GM21717 (cell line): Measurements from ENCODE around the gene ZNF674.
"Not testable (repeated sequence)": the region's sequence is repeated elsewhere in the genome, so short reads cannot be mapped to it uniquely, and the experiment has no call there.

ENCODE experiments used
- ATAC-seq: cut with Tn5 transposase; IDR thresholded peaks from one replicate; pipeline ENCODE4 v1.9.1; 2021; ENCODE audit warnings: mild to moderate bottlenecking, moderate library complexity; ENCODE audit not compliant: unreplicated experiment

ZNF674 gene

GRCh38 chrX:46571423-46572339, 26.5 kb upstream of the ZNF674 start:
- ATAC-seq = peak; percentile 32

- ATAC-seq = no peak
Measured at GRCh38 chrX:46569621-46570020, 24.4 kb upstream of the ZNF674 start.

DNA sequence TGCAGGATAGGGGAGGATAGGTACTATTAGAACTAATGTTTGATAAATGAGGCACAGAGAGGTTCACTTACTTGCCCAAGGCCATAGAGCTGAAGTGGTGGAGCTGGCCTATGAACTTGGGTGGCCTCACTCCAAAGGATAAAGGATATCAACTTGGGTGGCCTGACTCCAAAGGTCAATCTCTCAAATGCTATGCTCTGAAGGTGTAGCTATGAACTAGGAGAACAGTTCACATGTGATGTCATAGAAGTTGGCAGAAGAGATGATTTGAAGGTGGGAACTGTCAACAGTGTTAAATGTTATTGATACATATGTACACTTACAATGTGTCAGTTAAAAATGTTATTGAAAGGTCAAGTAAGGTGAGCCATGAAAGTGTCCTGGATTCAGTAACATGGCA, 22.2 kb upstream of the ZNF674 start:
- ATAC-seq = no peak

DNA sequence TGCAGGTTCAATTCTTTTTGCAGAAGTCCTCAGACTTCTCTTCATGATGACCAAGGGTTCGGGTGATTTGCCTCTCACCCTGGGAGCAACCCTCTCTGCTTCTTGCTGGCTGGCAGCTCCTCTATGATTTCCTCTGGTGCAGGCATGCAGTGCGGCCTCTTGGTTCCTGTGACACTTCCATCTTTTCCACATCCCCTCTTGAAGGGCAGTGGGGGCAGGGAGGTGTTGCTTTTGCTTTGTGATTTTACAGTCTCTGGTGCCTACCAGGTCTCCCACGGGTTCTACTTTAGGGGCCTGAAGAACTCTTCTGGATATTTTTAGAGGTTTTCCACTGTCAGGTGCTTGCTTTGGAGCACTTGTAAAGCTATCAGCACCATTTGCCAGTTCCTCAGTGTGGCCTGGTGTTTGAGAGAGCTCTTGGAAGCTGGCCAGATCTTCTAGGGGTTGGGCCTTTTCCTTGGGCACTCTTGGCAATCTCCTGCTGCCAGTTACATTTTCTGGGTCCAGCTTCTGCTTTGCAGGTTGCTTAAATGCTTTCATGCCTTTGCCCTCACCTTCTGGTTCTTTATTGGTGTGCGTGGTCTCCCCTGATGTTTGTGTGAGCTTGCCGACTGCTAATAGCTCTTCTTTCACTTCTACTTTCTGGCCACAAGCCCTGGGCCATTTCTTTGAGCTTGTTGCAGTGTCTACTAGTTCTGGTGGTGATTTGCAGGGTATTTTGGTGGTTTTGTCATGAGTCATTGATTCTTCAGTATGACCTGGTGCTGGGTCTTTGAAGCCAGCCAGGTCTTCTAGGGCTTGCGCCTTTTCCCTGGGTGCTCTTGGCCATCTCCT, 16.8 kb upstream of the ZNF674 start:
- peak; percentile 96 for ATAC-seq

DNA sequence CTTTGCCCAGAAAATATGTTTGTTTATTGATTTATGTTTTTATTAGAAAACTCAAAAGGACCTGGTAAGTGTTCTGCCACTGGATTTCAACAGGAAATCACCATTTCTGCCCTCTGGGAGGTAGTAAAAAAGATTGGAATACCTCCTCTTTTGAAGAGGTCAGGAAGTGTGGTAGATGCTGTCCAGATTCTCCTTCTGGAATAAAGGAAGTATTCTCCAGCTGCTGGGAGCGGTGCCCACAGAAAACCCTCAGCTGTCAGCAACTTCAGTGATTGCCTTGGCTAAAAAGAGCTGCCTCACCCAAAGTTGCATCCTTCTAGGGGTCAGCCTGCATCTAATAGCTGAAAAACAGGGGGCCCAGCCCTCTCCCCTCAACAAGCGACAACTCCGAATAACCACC, 13.8 kb upstream of the ZNF674 start:
- no peak for ATAC-seq

- ATAC-seq = no peak
Measured at GRCh38 chrX:46554942-46555341, 9.7 kb upstream of the ZNF674 start.

DNA sequence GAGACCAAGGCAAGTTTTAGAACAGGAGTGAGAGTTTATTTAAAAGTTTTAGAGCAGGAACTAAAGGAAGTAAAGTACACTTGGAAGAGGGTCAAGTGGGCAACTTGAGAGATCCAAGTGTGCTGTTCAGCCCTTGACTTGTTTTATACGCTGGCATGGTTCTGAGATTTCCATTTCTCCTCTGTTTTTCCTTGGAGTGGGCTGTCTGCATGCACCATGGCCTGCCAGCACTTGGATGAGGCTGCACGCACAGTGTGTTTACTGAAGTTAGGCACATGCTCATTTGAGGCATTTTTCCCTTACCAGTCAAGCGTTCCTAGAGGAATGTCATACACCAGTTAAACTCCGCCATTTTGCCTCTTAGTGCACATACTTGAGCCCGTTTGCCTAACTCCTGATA, 8.7 kb upstream of the ZNF674 start:
- no peak for ATAC-seq

DNA sequence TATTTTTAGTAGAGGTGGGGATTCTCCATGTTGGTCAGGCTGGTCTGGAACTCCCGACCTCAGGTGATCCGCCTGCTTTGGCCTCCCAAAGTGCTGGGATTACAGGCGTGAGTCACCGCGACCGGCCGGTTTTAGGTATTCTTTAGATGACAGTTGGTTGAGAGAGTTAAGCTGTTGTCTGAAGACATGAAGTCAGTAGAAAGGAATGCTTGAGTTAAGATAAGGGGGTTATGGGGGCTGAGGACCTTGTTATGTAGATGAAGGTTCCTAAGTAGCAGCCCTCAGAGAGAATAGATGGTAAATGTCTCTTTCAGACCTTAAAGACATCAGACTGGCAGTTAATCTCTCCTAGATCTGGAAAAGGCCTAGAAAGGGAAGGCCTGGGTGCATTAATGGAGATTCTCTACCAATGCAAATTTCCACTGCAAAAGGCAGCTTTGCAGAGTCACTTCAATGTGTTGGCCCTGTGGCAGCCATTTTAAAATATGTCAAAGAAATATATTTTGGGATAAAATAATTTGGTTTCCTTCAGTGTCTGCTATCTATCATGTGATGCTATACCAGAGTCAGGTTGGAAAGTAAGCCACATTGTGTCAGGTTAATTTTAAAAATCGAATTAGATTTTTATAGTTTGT, 6.4 kb upstream of the ZNF674 start:
- no peak for ATAC-seq

DNA sequence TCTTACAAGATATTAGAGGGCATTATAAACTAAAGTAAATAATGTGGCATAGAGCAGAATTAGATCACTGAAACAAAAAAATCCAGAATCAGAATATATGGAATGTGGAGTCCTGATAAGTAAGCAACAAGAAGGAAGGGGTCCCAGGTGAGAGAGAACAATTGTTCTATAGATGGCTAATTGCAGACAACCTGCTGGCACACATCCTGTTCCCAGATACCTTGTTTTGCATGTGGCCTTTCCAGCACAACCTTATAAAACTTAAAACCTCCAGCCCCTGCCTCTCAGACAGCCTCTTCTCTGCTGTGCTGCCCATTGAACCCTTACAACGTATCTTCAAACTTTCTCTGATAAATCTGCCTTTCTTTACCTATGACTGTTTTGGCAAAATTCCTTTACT, 4.7 kb upstream of the ZNF674 start:
- ATAC-seq = no peak

- ATAC-seq = no peak
Measured at GRCh38 chrX:46547857-46548256, 2.6 kb upstream of the ZNF674 start.

- ATAC-seq = not testable (repeated sequence)
Measured at GRCh38 chrX:46544527-46544926, 694 bp downstream of the ZNF674 start.

DNA sequence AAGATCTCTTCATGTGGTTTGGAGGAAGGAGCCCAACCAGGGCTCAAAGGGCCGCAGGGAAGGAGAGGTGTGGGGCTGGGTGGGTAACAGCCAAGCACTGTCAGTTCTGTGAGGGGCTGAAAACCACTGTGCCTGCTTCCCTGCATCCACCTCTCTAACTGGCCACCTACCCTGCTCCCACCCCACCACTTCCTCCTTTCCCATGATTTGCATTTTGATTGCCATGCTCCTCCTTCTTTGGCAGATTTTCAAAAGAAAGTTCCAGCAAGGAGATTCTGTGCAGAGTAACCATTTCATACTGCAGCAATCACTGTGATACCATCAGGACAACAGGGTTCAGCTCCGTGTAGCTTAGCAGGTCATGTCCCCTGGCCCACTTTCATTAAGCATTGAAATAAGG, 1.8 kb downstream of the ZNF674 start:
- ATAC-seq = no peak

GRCh38 chrX:46531442-46531841, 13.8 kb downstream of the ZNF674 start:
- ATAC-seq = no peak

DNA sequence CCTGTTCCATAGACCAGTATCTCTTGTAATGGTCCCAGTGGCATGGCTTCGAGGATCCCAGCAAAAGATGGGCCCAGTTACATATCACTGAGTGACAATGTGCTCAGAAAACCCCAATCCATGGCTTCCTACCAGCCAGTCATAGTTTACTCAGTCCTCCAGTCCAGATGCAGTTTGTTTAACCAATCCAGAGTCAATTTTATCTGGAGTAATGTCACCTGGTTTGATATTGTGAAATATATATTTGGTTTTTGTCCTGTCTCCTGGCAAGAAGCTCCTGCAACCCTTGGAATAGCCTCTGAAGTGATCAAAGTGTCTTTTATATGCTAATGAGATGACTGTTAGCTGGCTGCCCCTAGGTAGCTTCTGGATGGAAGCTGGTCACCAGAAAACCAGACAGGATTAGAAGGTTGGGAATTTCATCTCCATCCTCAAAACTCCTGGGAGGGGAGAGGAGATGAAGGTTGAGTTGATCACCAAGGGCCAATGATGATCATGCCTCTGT, 14.8 kb downstream of the ZNF674 start:
- not testable (repeated sequence) for ATAC-seq

- not testable (repeated sequence) for ATAC-seq
Measured at GRCh38 chrX:46529740-46530403, 15.3 kb downstream of the ZNF674 start.

- not testable (repeated sequence) for ATAC-seq
Measured at GRCh38 chrX:46528640-46529039, 16.6 kb downstream of the ZNF674 start.

DNA sequence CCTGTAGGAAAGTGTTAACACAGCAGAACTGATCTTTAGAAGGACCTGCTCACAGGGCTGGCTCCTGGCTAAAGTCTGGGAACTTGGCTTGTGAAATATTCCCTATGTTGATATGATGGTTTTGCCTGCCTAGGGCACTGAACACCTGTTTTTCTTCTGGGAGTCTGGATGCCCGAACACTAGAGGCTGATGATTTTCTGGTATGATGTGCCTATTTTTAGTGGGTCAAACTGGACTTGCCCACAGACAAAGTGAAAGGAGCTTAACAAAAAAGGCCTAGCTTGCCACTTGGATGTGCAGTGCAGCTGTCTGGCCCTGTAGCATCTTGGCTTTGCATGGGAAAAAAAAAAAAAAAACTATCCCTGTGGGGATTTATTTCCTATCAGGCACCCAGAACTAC, 39.1 kb downstream of the ZNF674 start:
- no peak for ATAC-seq

- no peak for ATAC-seq
Measured at GRCh38 chrX:46502848-46503247, 42.4 kb downstream of the ZNF674 start.

DNA sequence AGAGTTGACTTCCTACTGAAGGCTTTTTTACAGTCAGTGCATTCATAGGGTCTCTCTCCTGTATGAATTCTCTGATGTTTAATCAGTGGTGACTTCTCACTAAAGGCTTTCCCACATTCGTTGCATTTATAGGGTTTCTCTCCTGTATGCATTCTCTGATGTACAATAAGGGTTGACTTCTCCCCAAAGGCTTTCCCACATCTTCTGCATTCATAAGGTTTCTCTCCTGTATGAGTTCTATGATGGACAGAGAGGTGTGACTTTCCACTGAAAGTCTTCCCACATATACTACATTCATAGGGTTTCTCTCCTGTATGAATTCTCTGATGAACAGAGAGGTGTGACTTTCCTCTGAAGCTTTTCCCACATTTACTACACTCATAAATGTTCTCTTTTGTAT, 45.2 kb downstream of the ZNF674 start:
- ATAC-seq = no peak

GRCh38 chrX:46488712-46489111, 56.5 kb downstream of the ZNF674 start:
- ATAC-seq = no peak

- ATAC-seq = no peak
Measured at GRCh38 chrX:46485897-46486296, 59.3 kb downstream of the ZNF674 start.
